ENCODE data around the gene GPR87.

GPR87 gene

DNA sequence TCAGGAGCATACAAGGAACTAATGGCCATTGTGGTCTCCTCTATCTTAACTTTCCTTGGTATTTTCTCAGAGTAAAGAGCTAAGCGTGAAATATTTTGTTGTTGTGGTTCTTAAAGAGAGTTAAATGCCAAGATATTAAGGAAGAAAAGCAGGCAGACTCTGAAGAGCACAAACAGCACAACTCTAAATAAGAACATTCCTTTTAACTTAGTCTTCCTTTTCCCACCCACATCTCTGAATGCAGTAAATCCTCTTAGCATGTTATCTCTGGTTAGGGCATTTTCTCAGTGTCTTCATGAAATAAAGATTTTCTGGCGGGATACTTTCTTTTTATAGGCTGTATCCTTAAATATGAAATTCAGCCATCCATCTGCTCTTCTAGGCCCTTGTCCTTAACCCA, 1.5 kb downstream of the GPR87 start:
- no peak for DNase-seq

GRCh38 chr3:151314593-151314992, 2.0 kb downstream of the GPR87 start:
- DNase-seq = no peak

DNA sequence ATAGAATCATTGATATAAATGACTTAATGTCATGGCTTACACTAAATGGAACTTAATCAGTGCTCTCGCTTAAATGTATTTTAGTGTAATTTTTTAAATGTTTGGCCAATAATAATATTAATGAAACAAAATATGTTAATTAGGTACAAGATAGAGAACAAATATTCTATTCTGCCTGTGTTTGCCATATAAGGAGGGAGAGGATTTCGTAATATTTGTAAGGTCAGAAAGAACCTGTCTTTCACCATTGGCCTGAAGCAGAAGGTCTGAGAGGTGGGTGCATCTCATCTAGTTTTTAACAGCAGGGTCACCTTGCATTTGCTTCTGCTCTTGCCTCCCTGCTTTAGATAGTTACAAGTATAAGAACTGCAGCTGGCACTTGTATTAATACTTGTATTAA, 2.5 kb downstream of the GPR87 start:
- DNase-seq = no peak

DNA sequence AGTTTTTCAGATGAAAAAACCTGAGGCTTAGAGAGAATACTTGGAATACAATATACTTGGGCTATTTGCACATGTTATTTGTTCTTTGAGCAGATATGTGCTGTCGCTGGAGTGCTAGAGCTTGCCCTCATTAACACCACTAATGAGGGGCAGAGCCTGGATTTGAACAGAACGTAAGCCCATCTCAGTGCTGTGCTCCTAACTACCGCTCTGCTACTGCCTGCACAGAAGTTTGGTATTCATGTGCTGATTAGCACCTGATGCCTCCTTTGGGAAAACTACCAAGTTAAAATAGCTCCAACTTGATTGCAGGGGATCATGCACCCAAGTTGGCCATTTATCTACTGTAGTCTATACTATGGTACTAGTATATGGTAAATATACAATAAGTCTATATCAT, 3.6 kb downstream of the GPR87 start:
- no peak for DNase-seq

GRCh38 chr3:151309566-151309965, 7.1 kb downstream of the GPR87 start:
- DNase-seq = no peak

DNA sequence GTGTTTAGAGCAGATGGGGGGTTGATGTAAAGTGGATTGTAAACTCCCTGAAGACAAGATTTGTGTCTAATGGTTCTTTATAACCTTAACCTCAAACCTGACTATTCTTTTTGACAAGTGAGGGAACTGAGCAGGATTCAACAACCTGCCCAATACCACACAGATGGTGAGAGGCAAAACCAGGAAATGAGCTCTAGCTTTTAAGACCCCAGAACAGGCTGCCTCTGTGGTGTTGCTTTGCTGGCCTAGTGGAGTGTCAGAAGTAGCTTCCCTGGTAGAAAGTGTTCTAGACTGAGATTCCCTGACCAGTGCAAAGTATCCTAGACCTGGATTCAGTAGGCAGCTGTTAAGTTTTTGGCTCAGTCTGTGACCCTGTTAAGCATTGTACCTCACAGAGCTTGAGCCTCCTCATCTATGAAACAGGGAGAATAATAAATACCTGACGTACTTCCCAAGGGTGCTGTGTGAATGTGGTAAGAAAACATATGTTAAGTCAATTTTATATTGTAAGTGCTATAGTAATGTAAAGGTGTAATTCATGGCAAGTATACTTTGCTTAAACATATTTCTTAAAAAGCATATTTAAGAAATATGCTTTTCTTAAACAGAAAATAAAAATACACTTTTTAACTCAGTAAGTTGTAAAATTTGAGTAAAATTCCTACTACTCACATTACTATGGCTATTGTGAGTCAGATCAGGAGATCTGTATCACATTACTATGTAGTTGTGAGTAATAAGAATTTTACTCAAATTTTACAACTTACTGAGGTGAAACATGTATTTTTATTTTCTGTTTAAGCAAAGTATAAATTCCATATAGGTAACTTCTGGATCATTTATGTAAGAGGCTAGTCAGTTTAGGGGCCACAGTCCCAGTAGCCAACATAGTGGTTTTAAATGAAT, 8.8 kb downstream of the GPR87 start:
- DNase-seq = no peak

DNA sequence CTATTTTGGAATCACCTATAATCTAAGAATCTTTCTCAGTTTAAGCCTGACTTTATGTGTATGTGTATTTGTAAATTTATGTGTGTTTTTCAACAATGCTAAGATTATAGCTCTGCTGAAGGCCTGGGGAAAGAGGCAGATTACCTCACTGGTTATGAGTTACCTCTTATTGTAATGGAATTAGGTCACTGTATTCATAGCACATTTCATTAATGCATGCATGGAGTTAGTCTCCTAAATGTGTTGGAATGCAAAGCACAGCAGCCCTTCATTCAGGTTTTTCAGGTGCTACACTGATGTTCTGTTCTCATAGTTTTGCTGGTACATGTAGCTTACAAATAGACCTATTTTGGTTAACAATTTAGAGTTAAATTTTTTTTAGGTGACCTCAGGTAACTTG, 9.5 kb downstream of the GPR87 start:
- DNase-seq = no peak

DNA sequence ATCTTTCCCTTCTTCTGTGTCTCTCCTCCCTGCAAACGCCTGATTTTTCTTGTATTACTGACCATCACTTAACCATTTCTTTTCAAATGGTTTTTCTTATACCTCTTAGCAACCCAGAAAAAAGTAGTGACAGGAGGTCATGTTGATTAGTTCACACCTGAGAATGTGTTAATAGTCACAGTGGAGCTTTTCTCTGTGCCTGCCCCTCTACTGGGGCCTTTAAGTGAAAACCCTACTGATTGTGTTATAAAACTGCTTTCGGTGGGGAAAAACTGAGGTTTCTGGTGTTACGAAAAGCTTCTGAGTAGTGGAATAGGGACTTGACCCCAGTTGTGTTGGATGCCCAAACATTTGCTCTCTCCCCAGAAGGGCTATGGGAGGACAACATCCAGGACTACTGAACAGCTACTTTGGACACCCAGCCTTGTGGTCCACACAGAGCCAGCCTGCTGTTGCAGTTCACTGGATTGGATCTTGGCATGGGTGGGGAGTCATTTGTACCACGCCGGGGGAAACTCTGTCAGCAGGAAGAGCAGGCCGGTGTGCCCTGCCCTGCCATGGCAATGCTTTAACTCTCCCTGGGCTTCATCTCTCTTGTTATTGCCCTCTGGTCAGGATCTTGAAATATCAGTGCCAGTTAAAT, 10.3 kb downstream of the GPR87 start:
- DNase-seq = no peak

GRCh38 chr3:151305775-151306151, 10.9 kb downstream of the GPR87 start:
- DNase-seq = no peak

DNA sequence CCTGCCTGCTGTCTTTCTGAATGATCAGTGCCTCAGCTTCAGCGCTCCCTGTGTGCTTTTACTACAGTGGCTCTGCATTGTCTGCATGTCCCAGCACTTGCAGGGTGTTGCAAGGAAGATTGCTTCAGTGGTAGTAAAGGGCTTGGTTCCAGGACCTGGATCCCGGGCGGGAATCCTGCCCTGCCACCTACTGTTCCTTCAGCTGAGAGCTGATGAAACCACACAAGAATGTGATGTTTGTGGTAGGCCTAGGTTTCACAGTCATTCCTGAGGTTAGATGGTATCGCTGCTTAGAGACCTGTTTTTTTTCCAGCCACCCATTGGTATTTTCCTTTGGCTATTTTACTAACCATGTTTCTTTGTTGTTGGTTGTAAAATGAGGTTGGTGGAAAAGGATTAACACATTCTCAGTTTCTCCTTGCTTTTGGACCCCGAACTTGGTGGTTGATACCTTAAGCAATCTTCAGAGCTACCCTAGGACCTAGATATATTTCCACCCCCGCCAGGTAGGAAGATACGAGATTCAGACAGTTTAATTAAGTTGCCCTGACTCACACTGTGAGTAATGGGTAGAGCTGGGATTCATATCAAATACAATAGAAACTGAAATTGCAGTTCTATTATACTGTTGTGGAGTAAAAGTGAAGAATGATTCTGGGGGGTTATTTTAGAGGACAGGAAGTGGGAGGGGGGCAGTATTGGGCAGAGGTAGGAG, 11.4 kb downstream of the GPR87 start:
- DNase-seq = no peak

DNA sequence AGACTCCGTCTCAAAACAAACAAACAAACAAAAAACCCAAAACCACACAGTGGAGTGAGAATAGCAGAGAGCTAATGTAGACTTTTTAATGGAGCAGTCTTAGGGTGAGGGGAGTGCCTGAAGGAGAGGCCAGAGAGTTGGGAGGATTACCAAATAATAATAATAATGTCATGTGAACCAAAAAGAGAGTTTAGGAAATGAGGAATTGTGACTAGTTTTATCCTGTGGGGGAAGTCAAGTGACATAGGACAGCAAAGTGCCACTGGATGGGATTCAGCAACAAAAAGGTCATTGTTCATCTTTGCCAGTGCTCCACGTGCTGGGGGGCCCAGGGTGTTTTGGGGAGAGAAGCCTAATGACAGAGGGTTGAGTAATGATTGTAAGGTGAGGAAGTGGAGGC, 12.9 kb downstream of the GPR87 start:
- no peak for DNase-seq

GRCh38 chr3:151301787-151302186, 14.8 kb downstream of the GPR87 start:
- no peak for DNase-seq

DNA sequence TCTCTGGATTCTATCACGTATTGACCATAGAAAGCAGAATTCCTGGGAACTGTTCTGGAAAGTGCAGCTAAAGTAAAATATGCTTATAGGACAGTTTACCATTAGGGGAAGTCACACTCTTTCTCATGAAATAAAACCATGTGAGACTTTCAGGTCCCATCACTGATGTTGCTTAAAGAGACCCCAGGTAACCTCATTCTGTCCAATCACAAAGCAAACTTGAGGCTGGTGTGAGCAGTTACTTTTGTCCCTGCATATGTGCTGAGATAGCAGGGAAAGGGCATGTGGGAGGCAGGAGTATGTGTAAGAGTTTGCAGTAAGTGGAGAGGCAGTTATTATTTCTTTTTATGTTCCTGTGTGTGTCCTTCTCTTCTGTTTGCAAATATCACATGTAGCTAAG, 16.1 kb downstream of the GPR87 start:
- no peak for DNase-seq

- no peak for DNase-seq
Measured at GRCh38 chr3:151299006-151299405, 17.6 kb downstream of the GPR87 start.

DNA sequence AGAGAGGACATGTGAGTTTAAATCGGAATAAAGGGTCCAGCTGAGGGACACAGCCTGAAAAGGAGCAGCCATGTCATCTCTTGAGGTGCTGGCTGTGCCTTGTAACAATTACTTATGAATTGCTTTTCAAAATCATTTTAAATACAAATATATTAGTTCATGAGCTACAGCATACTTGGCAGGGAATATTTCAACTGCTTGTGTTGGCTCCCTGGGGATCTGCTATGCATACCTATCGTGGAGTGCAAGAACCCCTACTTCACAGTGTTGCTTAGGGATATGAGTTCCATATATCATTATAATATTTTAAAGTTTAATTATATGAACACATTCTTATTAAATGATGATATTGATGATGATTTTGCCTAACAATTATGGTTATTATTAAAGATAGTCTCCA, 19.2 kb downstream of the GPR87 start:
- no peak for DNase-seq

DNA sequence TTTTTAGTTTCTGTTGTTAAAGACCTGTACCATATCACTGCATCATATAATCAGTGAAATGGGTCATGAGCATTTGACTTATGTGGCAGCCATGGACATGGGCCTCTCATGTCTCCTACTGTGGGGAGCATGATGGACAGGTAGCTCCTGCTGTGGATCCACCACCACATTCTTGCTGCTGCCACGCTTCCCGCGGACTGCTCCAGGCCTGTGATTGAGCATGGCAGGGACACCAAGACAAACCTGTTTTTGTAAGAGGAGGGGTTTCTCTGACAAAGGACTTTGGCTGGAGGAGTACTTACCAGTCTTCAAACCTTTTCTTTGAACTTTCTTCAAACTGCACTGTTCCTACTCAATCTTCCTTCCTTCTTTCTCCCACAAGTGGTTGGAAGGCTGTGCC, 20.4 kb downstream of the GPR87 start:
- DNase-seq = no peak

GRCh38 chr3:151293127-151293526, 23.5 kb downstream of the GPR87 start:
- no peak for DNase-seq

DNA sequence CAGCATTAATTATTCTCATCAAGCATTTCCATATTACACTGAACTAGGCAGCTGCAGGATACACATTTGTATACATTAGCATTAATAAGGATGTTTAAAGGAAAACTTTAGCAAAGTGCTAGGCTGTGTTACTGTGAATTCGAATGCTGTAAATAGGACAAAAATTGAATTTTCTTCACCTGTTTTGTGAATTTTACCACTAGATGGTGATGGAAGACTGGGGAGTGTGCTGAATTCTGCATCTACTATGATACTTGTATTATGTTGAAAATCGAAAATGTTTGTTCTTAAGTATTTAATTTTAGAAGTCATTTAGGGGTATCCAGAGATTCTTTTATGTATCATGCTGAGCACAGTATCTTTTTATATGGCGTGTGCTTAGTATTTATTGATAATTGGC, 25.9 kb downstream of the GPR87 start:
- no peak for DNase-seq

- DNase-seq = no peak
Measured at GRCh38 chr3:151289445-151289844, 27.2 kb downstream of the GPR87 start.

- DNase-seq = no peak
Measured at GRCh38 chr3:151285940-151286339, 30.7 kb downstream of the GPR87 start.

GRCh38 chr3:151283907-151284461, 32.6 kb downstream of the GPR87 start:
- no peak for DNase-seq

GRCh38 chr3:151283387-151283786, 33.2 kb downstream of the GPR87 start:
- no peak for DNase-seq

DNA sequence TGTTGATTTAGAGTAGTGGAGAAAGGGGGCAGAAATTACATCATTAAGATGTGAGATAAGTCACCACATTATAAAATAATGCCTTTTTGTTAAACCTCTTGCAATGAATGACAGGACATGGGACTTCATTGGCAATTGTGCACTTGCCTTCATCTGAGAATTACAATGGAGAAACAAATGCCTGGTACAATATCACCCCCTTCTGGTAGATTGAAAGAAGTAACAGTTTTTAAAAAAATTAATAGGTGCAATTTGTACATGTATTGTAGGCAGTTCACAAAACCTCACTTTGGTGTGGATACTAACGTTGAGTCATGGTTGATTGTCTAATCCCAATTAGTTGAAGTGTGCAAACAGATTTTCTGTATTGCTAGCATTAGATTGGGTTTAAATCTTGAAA, 33.7 kb downstream of the GPR87 start:
- DNase-seq = no peak
